Peyer's patch (tissue), 4 donors: ENCODE measurements around the gene FARS2. TPM values are rescaled to one million over a fixed set of nuclear protein-coding genes. Genes with fewer than 3 reads are reported as not detected.

Source experiments
- DNase-seq, 3 donors: peaks; one replicate each; pipeline ENCODE4 v3.0.0-alpha.2; 2017 to 2019
- H3K27ac ChIP-seq, 4 donors: fragments of 200-600 bp; sonication (generic); one replicate each; pipeline ENCODE4 v1.5.1; 2016 to 2019
- H3K27me3 ChIP-seq, 2 donors: fragments of 200-600 bp; sonication (generic); one replicate each; pipeline ENCODE4 v1.5.1; 2019
- H3K36me3 ChIP-seq, 3 donors: fragments of 200-600 bp; sonication (generic); one replicate each; pipeline ENCODE4 v1.5.1; 2016 to 2019
- H3K4me1 ChIP-seq, 4 donors: fragments of 200-600 bp; sonication (generic); one replicate each; pipeline ENCODE4 v1.5.1; 2016 to 2019
- H3K4me3 ChIP-seq, 4 donors: fragments of 200-600 bp; sonication (generic); 1 replicate in 3 of 4; 2 replicates in 1 of 4; pipeline ENCODE4 v1.5.1; 2016 to 2019; ENCODE audit warnings: mild to moderate bottlenecking in 1 of 4
- H3K9me3 ChIP-seq, 4 donors: fragments of 200-600 bp; sonication (generic); one replicate each; pipeline ENCODE4 v1.5.1; 2016 to 2019; ENCODE audit warnings: mild to moderate bottlenecking in 1 of 4
- CTCF ChIP-seq, 6 experiments: fragments of 450-650 bp in 4 of 6; fragments of 200-600 bp in 2 of 6; sonication (generic) in 1 of 6; IDR thresholded peaks; one replicate each; pipeline ENCODE4 v1.5.1; 2017 to 2019; ENCODE audit warnings: antibody characterized with exemption in 6 of 6, mild to moderate bottlenecking in 3 of 6, moderate library complexity in 1 of 6
- POLR2A ChIP-seq, 2 donors: fragments of 450-650 bp; IDR thresholded peaks; one replicate each; pipeline ENCODE4 v1.5.1; 2017; ENCODE audit warnings: antibody characterized with exemption in 2 of 2, mild to moderate bottlenecking in 2 of 2, moderate library complexity in 2 of 2
- total RNA-seq, 4 donors: library from RNA; depleted of rRNA; stranded (reverse); fragments of >200 nt; gene quantifications; one replicate each; pipeline ENCODE4 v1.1.0, GENCODE V29; 2016

Gene FARS2
- total RNA-seq, 4 donors from 2014 or later = 9.5 to 42.1 (median 17.1) TPM

DNA sequence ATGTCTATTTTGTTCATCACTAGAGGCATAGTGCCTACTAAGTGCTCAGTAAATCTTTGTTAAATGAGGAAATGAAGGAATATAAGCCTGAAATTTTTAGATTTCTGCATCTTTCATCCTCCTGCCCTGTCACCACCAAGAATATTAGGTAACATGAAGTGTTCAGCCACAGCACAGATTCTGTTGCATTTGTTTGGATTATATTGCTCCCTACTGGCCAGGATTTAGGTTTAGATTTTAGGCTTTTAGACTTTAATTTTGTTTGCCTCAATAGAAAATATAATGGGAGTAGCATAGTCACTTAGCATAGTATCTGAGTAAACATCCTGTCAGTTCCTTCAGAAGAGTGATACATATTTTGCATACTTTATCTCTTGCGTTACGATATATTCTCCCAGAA is 14.2 kb downstream of the FARS2 start:
- H3K27me3 ChIP-seq = no peaks in the 10 kb centered on the region
- H3K4me3 ChIP-seq = no peak overlapping the region
- H3K4me1 ChIP-seq = no peaks in the 10 kb centered on the region
- no peaks in the 10 kb centered on the region for H3K36me3 ChIP-seq
- no peak for TF ChIP-seq CTCF (IDR thresholded peaks at IDR 0.05)
- no peak for TF ChIP-seq POLR2A (IDR thresholded peaks at IDR 0.05)
- DNase-seq = no peak
- no peaks in the 10 kb centered on the region for H3K9me3 ChIP-seq
- no peak overlapping the region for H3K27ac ChIP-seq

GRCh38 chr6:5276581-5276980 is 15.3 kb downstream of the FARS2 start:
- no peak overlapping the region for H3K27ac ChIP-seq
- no peak for TF ChIP-seq POLR2A (IDR thresholded peaks at IDR 0.05)
- no peak for TF ChIP-seq CTCF (IDR thresholded peaks at IDR 0.05)
- no peaks in the 10 kb centered on the region for H3K27me3 ChIP-seq
- no peaks in the 10 kb centered on the region for H3K9me3 ChIP-seq
- DNase-seq = no peak
- H3K4me1 ChIP-seq = no peaks in the 10 kb centered on the region
- no peak overlapping the region for H3K4me3 ChIP-seq
- H3K36me3 ChIP-seq = no peaks in the 10 kb centered on the region

GRCh38 chr6:5277589-5277988 is 16.3 kb downstream of the FARS2 start:
- Histone ChIP-seq H3K4me1 (no peaks in the 10 kb centered on the region), H3K36me3 (no peaks in the 10 kb centered on the region), H3K27me3 (no peaks in the 10 kb centered on the region), H3K4me3 (no peak overlapping the region), H3K27ac (no peak overlapping the region), H3K9me3 (no peaks in the 10 kb centered on the region)
- TF ChIP-seq POLR2A (IDR thresholded peaks at IDR 0.05) = no peak
- no peak for TF ChIP-seq CTCF (IDR thresholded peaks at IDR 0.05)
- DNase-seq = no peak

DNA sequence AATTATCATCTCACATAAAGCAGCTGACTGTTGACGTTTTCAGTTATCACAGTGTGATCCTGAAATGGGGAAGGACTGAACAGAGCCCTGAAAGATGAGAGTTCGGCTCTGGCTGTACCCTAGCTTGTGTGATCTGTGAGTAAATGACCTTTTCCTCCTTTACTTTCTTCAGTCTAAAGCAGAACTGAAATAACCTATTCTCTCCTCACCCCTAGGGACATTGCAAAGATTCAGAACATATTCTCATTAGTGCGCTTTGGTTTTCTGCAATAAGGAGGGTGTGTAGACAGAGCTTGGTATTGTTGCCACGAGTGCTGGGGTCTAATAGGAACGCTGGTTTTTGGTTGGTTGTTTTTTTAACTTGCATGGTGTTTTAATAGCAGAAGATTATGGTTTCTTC is 16.7 kb downstream of the FARS2 start:
- H3K4me3 ChIP-seq = no peak overlapping the region
- DNase-seq = no peak
- TF ChIP-seq CTCF (IDR thresholded peaks at IDR 0.05) = no peak
- no peak for TF ChIP-seq POLR2A (IDR thresholded peaks at IDR 0.05)
- no peaks in the 10 kb centered on the region for H3K9me3 ChIP-seq
- H3K4me1 ChIP-seq = no peaks in the 10 kb centered on the region
- H3K27ac ChIP-seq = no peak overlapping the region
- H3K36me3 ChIP-seq = no peaks in the 10 kb centered on the region
- no peaks in the 10 kb centered on the region for H3K27me3 ChIP-seq

DNA sequence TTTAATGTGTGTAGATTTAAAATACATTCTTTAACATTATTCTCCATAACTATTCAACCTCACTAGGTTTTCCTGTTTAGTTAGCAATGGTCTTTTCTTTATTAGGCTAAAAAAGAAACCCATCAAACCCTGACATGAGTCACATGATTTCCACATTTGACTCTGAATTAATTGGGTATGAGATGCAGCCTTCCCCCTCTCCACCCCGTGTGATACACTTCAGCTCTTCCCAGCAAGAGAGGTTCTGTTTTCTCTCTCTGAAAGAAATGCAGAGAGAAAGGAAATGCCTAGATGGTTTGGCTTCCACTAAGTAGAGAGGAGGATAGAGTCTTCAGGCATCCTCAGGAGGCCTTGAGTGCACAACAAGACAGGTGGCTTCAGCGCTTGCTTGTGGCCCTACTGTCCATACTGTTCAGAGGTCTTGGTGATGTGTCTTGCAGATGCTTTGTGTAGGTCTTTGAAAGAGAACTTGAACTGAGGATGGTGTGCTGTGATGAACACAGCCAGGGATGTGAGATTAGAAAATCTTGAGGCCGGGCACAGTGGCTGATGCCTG is 17.3 kb downstream of the FARS2 start:
- no peak overlapping the region for H3K27ac ChIP-seq
- DNase-seq = no peak
- no peaks in the 10 kb centered on the region for H3K27me3 ChIP-seq
- no peak for TF ChIP-seq POLR2A (IDR thresholded peaks at IDR 0.05)
- TF ChIP-seq CTCF (IDR thresholded peaks at IDR 0.05) = no peak
- no peaks in the 10 kb centered on the region for H3K9me3 ChIP-seq
- no peaks in the 10 kb centered on the region for H3K36me3 ChIP-seq
- H3K4me1 ChIP-seq = no peaks in the 10 kb centered on the region
- no peak overlapping the region for H3K4me3 ChIP-seq

- H3K4me1 ChIP-seq = no peaks in the 10 kb centered on the region
- TF ChIP-seq POLR2A (IDR thresholded peaks at IDR 0.05) (no peak), CTCF (IDR thresholded peaks at IDR 0.05) (no peak)
- H3K36me3 ChIP-seq = no peaks in the 10 kb centered on the region
- H3K27me3 ChIP-seq = no peaks in the 10 kb centered on the region
- no peak overlapping the region for H3K4me3 ChIP-seq
- H3K27ac ChIP-seq = no peak overlapping the region
- no peaks in the 10 kb centered on the region for H3K9me3 ChIP-seq
- no peak for DNase-seq
Measured at GRCh38 chr6:5279891-5280338, 18.6 kb downstream of the FARS2 start.
